Esophagus squamous epithelium (tissue), 4 donors: Measurements from ENCODE around the gene PRIM2.

Source experiments
- CTCF ChIP-seq, 6 experiments: fragments of 450-650 bp in 4 of 6; fragments of 200-600 bp in 2 of 6; sonication (generic) in 2 of 6; IDR thresholded peaks; one replicate each; pipeline ENCODE4 v1.5.1; 2016 to 2019; ENCODE audit warnings: antibody characterized with exemption in 6 of 6, mild to moderate bottlenecking in 4 of 6, moderate library complexity in 4 of 6
- POLR2A ChIP-seq, 4 donors: fragments of 450-650 bp; IDR thresholded peaks; one replicate each; pipeline ENCODE4 v1.6.1; 2017; ENCODE audit warnings: antibody characterized with exemption in 4 of 4, mild to moderate bottlenecking in 4 of 4, moderate library complexity in 3 of 4

GRCh38 chr6:57469072-57469471 lies 151.6 kb downstream of the PRIM2 start:
- TF ChIP-seq CTCF (IDR thresholded peaks at IDR 0.05) (no peak), POLR2A (IDR thresholded peaks at IDR 0.05) (no peak)
